NT2/D1 (cell line): ENCODE data around the gene NRXN3.

Experiments used
- SUZ12 ChIP-seq: IDR thresholded peaks from 2 replicates; pipeline ENCODE4 v1.6.1; 2011; ENCODE audit not compliant: insufficient read length, insufficient read depth; ENCODE audit errors: extremely low read depth
- YY1 ChIP-seq: IDR thresholded peaks from 2 replicates; pipeline ENCODE4 v1.6.1; 2011; ENCODE audit not compliant: insufficient read length, insufficient read depth
- ZNF274 ChIP-seq: IDR thresholded peaks from 2 replicates; pipeline ENCODE4 v1.6.1; 2011; ENCODE audit warnings: mild to moderate bottlenecking, low read depth, low read length

- no peak for TF ChIP-seq YY1
- TF ChIP-seq ZNF274: no peak
- no peak for TF ChIP-seq SUZ12
Measured at GRCh38 chr14:79914595-79914994, 1744.4 kb downstream of the NRXN3 start.
